Measurements from ENCODE around the gene NGLY1. TPM values are rescaled to one million over a fixed set of nuclear protein-coding genes. Genes with fewer than 3 reads are reported as not detected.

NGLY1 gene
- total RNA-seq, 1 donor from 2014 or later: 23.9 TPM

DNA sequence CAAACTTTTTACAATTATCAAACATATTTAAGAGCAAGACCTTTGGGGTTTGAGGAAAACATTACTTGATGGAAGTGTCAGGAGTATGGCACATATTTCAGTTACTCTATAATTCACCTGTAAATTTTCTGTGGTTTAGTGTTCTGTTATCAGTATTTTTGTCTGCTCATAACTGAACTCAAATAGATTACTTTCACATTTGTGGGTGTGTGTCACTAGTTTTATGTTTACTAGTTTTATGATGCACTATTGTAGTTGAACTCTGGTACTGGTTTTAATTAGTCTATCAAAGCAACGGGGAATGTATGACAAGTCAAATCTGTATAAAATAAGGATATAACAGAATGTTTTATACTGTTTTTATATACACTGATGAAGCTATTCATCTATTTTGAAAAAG lies 33.9 kb upstream of the NGLY1 start:
- H4K20me1 ChIP-seq (ENCODE audit: insufficient read depth, low read length): no peaks in the 10 kb centered on the region
- H3K27me3 ChIP-seq (ENCODE audit: insufficient read depth, low read length): peaks cover 3% of the 10 kb centered on the region
- peaks cover 1% of the 10 kb centered on the region for H3K9me3 Mint-ChIP-seq (ENCODE audit: unreplicated experiment)
- H2AFZ ChIP-seq (ENCODE audit: low read depth, low read length): no peak overlapping the region
- H3K4me3 ChIP-seq (ENCODE audit: insufficient read depth, low read depth, low read length): no peak overlapping the region
- H3K27ac ChIP-seq (ENCODE audit: low read depth, low read length): no peak overlapping the region
- no peaks in the 10 kb centered on the region for H3K36me3 Mint-ChIP-seq (ENCODE audit: low read depth, unreplicated experiment)
- FAIRE-seq (no peak), DNase-seq (ENCODE audit: low read depth) (no peak)
- H3K27ac Mint-ChIP-seq (ENCODE audit: unreplicated experiment): no peak overlapping the region
- H3K9me3 ChIP-seq (ENCODE audit: insufficient read depth, low read depth, low read length): no peaks in the 10 kb centered on the region
- H3K4me1 ChIP-seq (ENCODE audit: insufficient read depth, low read length): peaks cover 5% of the 10 kb centered on the region
- H3K4me3 Mint-ChIP-seq (ENCODE audit: unreplicated experiment): no peak overlapping the region
- H3K4me2 ChIP-seq (ENCODE audit: low read length): no peak overlapping the region
- TF ChIP-seq, protein P1, sequence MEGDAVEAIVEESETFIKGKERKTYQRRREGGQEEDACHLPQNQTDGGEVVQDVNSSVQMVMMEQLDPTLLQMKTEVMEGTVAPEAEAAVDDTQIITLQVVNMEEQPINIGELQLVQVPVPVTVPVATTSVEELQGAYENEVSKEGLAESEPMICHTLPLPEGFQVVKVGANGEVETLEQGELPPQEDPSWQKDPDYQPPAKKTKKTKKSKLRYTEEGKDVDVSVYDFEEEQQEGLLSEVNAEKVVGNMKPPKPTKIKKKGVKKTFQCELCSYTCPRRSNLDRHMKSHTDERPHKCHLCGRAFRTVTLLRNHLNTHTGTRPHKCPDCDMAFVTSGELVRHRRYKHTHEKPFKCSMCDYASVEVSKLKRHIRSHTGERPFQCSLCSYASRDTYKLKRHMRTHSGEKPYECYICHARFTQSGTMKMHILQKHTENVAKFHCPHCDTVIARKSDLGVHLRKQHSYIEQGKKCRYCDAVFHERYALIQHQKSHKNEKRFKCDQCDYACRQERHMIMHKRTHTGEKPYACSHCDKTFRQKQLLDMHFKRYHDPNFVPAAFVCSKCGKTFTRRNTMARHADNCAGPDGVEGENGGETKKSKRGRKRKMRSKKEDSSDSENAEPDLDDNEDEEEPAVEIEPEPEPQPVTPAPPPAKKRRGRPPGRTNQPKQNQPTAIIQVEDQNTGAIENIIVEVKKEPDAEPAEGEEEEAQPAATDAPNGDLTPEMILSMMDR (IDR thresholded peaks at IDR 0.05; ENCODE audit: insufficient read depth, low read depth, low read length): no peak
- TF ChIP-seq EZH2 (IDR thresholded peaks at IDR 0.05; ENCODE audit: insufficient read depth, low read length): no peak
- peaks cover 12% of the 10 kb centered on the region for H3K4me1 Mint-ChIP-seq (ENCODE audit: low read depth, unreplicated experiment)
- H3K79me2 ChIP-seq (ENCODE audit: insufficient read depth, low read length): no peaks in the 10 kb centered on the region
- H3K36me3 ChIP-seq (ENCODE audit: insufficient read depth, low read length): no peaks in the 10 kb centered on the region
- no peak overlapping the region for H3K9ac ChIP-seq (ENCODE audit: low read length)
- no peaks in the 10 kb centered on the region for H3K27me3 Mint-ChIP-seq (ENCODE audit: low read depth, unreplicated experiment)

DNA sequence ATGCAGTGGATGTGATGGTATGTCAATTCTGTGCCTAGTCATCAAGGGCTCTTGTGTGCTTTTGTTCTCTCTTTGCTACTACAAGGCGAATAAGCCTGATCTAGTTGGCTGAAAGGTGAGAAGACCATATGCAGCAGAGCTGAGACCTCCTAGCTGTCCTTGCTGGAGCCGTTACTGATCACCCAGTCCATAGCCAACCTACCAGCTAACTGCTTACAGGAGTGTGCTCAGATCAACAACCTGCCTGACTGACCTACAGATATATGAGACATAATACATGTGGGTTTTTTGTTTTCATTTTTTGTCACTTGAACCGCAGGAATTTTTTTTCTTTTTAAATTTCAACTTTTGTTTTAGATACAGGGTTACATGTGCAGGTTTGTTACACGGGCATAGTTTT lies 29.4 kb upstream of the NGLY1 start:
- Histone ChIP-seq H2AFZ (ENCODE audit: low read depth, low read length) (no peak overlapping the region), H3K27me3 (ENCODE audit: insufficient read depth, low read length) (peaks cover 3% of the 10 kb centered on the region), H3K79me2 (ENCODE audit: insufficient read depth, low read length) (no peaks in the 10 kb centered on the region), H3K4me2 (ENCODE audit: low read length) (no peak overlapping the region), H3K4me1 (ENCODE audit: insufficient read depth, low read length) (no peaks in the 10 kb centered on the region), H3K27ac (ENCODE audit: low read depth, low read length) (no peak overlapping the region), H3K4me3 (ENCODE audit: insufficient read depth, low read depth, low read length) (no peak overlapping the region), H3K36me3 (ENCODE audit: insufficient read depth, low read length) (no peaks in the 10 kb centered on the region), H3K9ac (ENCODE audit: low read length) (no peak overlapping the region), H3K9me3 (ENCODE audit: insufficient read depth, low read depth, low read length) (no peaks in the 10 kb centered on the region), H4K20me1 (ENCODE audit: insufficient read depth, low read length) (no peaks in the 10 kb centered on the region)
- Mint-ChIP-seq H3K27me3 (ENCODE audit: low read depth, unreplicated experiment) (no peaks in the 10 kb centered on the region), H3K9me3 (ENCODE audit: unreplicated experiment) (peaks cover 1% of the 10 kb centered on the region), H3K4me1 (ENCODE audit: low read depth, unreplicated experiment) (no peaks in the 10 kb centered on the region), H3K36me3 (ENCODE audit: low read depth, unreplicated experiment) (no peaks in the 10 kb centered on the region), H3K4me3 (ENCODE audit: unreplicated experiment) (no peak overlapping the region), H3K27ac (ENCODE audit: unreplicated experiment) (no peak overlapping the region)
- DNase-seq (ENCODE audit: low read depth): no peak
- TF ChIP-seq, protein P1 (IDR thresholded peaks at IDR 0.05; ENCODE audit: insufficient read depth, low read depth, low read length): no peak
- TF ChIP-seq EZH2 (IDR thresholded peaks at IDR 0.05; ENCODE audit: insufficient read depth, low read length): no peak
- no peak for FAIRE-seq

DNA sequence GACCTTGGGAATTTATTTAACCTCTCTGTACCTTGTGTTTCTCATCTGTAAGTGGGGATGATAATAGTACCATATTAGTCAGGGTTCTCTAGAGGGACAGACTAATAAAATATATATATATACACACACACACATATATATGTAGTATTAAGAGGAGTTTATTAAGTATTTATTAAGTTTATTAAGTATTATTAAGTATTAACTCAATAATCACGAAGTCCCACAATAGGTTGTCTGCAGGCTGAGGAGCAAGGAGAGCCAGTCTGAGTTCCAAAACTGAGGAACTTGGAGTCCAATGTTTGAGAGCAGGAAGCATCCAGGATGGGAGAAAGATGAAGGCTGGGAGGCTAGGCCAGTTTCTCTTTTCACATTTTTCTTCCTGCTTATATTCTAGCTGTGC lies 21.4 kb upstream of the NGLY1 start:
- Mint-ChIP-seq H3K9me3 (ENCODE audit: unreplicated experiment) (no peaks in the 10 kb centered on the region), H3K4me3 (ENCODE audit: unreplicated experiment) (no peak overlapping the region), H3K27me3 (ENCODE audit: low read depth, unreplicated experiment) (no peaks in the 10 kb centered on the region), H3K27ac (ENCODE audit: unreplicated experiment) (no peak overlapping the region), H3K4me1 (ENCODE audit: low read depth, unreplicated experiment) (no peaks in the 10 kb centered on the region), H3K36me3 (ENCODE audit: low read depth, unreplicated experiment) (no peaks in the 10 kb centered on the region)
- Histone ChIP-seq H3K4me3 (ENCODE audit: insufficient read depth, low read depth, low read length) (no peak overlapping the region), H3K9me3 (ENCODE audit: insufficient read depth, low read depth, low read length) (no peaks in the 10 kb centered on the region), H3K4me1 (ENCODE audit: insufficient read depth, low read length) (no peaks in the 10 kb centered on the region), H3K4me2 (ENCODE audit: low read length) (no peak overlapping the region), H4K20me1 (ENCODE audit: insufficient read depth, low read length) (no peaks in the 10 kb centered on the region), H2AFZ (ENCODE audit: low read depth, low read length) (no peak overlapping the region), H3K27me3 (ENCODE audit: insufficient read depth, low read length) (no peaks in the 10 kb centered on the region), H3K36me3 (ENCODE audit: insufficient read depth, low read length) (no peaks in the 10 kb centered on the region), H3K27ac (ENCODE audit: low read depth, low read length) (no peak overlapping the region), H3K79me2 (ENCODE audit: insufficient read depth, low read length) (no peaks in the 10 kb centered on the region), H3K9ac (ENCODE audit: low read length) (no peak overlapping the region)
- TF ChIP-seq, protein P1 (IDR thresholded peaks at IDR 0.05; ENCODE audit: insufficient read depth, low read depth, low read length): no peak
- no peak for TF ChIP-seq EZH2 (IDR thresholded peaks at IDR 0.05; ENCODE audit: insufficient read depth, low read length)
- DNase-seq (ENCODE audit: low read depth) (no peak), FAIRE-seq (no peak)

Measured in astrocyte (in vitro differentiated cells and primary cell).